ENCODE data around the gene ACTN4.

DNA sequence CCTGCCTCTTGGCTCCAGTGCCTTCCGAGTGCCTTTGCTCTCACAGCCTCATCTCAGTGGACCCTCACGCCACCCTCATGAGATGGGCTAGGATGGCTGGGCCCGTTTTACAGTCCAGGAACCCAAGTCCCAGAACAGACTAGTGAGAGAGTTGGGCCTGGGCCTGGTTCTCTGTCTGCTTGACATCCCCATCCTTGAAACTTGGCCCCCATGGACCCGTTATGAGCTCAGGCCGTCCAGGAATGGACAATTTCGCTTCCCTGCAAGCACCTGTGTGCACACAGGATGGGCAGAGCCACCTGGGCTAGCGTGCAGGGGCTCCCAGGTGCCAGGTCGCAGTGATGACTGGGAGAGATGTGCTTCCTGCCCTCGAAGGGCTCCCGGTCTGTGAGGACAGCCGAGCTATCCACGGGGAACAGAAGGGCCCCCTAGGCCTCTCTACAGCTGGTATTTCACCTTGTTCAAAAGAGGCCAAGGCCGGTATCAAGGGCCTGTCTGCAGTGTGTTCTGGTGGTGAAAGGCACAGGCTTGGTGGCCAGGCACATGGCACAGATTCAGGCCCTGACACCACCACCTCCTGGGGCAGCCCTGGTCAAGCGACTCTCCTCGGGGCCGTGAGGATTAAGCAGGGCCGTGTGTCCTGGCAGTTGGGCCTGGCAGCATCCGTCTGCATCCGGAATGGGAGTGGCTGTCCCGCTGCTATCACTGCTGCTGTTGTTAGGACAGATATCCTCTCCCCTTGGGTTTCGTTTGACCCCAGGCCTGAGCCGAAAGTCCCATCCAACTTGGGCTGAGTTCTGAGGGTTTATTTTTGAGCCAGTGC is 58.0 kb downstream of the ACTN4 start:
- TF ChIP-seq, protein P1, sequence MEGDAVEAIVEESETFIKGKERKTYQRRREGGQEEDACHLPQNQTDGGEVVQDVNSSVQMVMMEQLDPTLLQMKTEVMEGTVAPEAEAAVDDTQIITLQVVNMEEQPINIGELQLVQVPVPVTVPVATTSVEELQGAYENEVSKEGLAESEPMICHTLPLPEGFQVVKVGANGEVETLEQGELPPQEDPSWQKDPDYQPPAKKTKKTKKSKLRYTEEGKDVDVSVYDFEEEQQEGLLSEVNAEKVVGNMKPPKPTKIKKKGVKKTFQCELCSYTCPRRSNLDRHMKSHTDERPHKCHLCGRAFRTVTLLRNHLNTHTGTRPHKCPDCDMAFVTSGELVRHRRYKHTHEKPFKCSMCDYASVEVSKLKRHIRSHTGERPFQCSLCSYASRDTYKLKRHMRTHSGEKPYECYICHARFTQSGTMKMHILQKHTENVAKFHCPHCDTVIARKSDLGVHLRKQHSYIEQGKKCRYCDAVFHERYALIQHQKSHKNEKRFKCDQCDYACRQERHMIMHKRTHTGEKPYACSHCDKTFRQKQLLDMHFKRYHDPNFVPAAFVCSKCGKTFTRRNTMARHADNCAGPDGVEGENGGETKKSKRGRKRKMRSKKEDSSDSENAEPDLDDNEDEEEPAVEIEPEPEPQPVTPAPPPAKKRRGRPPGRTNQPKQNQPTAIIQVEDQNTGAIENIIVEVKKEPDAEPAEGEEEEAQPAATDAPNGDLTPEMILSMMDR (IDR thresholded peaks at IDR 0.05) = no peak
- no peak for TF ChIP-seq ZFX (IDR thresholded peaks at IDR 0.05; ENCODE audit: borderline replicate concordance)
